ENCODE data around the gene GABRA5. TPM values are rescaled to one million over a fixed set of nuclear protein-coding genes. Genes with fewer than 3 reads are reported as not detected.

The GABRA5 gene
- total RNA-seq (2012; rRNA removed) (7.3 and 8.3 TPM in 2 replicates), polyA plus RNA-seq (2012; rRNA removed) (4.0 and 4.3 TPM in 2 replicates), Bru-seq, nascent RNA (percentile 10 among the genes with signal in this experiment), BruChase-seq, experiment 1, labeled RNA remaining after a 6-hour chase (percentile 10 among the genes with signal in this experiment), BruChase-seq, experiment 2, labeled RNA remaining after a 2-hour chase (percentile 6 among the genes with signal in this experiment)
- polyA plus RNA-seq (2012; cell fraction: cytosol; rRNA removed), result 1.0 and 2.8 TPM in 2 replicates
- polyA plus RNA-seq (2012; cell fraction: nucleus; rRNA removed; ENCODE audit: low replicate concordance), result 1.9 and 3.6 TPM in 2 replicates
- long read RNA-seq, result 0 reads

DNA sequence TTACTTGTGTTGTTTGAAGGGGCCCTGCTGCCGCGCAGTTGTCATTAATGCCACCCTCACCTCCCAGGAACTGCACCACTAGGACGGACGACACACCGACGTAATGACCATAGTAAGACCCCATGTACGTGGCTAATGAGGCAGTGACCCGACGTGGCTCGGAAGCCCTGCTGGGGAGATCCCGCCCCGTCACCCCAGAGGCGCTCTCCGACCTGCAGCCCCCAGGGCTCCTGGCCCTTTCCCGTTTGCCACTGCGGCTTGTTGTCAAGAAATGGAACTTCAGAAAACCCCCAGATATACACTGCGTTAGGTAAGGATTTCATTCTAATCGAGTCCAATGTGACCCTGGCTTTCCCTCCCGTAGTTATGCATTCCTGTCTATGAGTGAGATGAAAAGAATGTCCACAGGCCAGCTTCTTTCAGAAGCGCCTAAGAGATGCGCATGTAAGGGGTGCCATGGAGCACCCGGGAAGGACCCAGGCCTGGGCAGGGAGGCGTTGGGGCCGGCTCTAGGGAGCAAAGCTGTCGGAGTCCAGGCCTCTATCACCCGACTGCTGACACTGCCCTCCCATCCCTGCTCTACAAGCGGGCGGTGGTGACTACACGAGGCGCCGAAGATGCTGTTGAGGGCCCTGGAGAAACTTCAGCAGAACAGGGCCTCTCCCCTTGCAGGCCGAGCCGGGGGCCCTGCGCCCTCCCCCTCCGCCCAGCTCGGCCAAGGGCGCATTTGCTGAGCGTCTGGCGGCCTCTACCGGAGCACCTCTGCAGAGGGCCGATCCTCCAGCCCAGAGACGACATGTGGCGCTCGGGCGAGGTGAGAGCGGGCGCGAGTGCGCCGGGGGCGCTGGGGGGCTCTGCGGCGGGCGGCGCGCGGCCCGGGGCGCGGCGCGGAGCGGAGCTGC is at the start of gene GABRA5:
Gene GABRA5 (plus strand): TSS at position 765 of the 902 bp plus-strand sequence. CDS start 2,187 bp downstream, outside the sequence.
- no peak within 1 kb of the TSS for H2BK120ac ChIP-seq (ENCODE audit: low read depth, low read length)
- no peak within 1 kb of the TSS for H4K91ac ChIP-seq (ENCODE audit: insufficient read depth, low read depth, low read length)
- dilution Hi-C loops (cut with HindIII; ENCODE audit: low sequenced_read_pairs, unreplicated experiment) (no loop called here), in situ Hi-C loops (cut with MboI; ENCODE audit: low sequenced_read_pairs) (loop anchor here (10.0 kb wide), 1 partner anchor 1352 kb away; no protein-coding TSS in a partner anchor), intact Hi-C loops (cut with micrococcal nuclease) (loop anchor here (10.0 kb wide), 1 partner anchor 1732 kb away; no protein-coding TSS in a partner anchor)
- no peak within 1 kb of the TSS for H3K23ac ChIP-seq (ENCODE audit: low read depth, low read length)
- H4K5ac ChIP-seq (ENCODE audit: low read depth, low read length), result no peak within 1 kb of the TSS
- no peaks in the 10 kb centered on the region for H4K20me1 ChIP-seq (ENCODE audit: insufficient read depth, low read length)
- no peak within 1 kb of the TSS for H2AK5ac ChIP-seq (ENCODE audit: low read depth, low read length)
- peaks cover 16% of the 10 kb centered on the region for H3K27me3 ChIP-seq (ENCODE audit: control insufficient read depth, insufficient read depth, low read length)
- WGBS, 2 experiments (ENCODE audit: extremely low coverage in 2 of 2, insufficient read length in 1 of 2), result 0% methylated on average over 20 of the region's 63 CpGs; no CpG with 5 or more reads in 1 of the 2 experiments
- no peak within 1 kb of the TSS for H3K9ac ChIP-seq (ENCODE audit: low read depth, low read length)
- no peak within 1 kb of the TSS for H3K4me3 ChIP-seq (ENCODE audit: insufficient read depth, low read depth, low read length)
- peak; percentile 20 for DNase-seq
- H3K56ac ChIP-seq (ENCODE audit: extremely low read depth, insufficient read depth, low read length), result no peak within 1 kb of the TSS
- H3K4me1 ChIP-seq (ENCODE audit: control insufficient read depth, insufficient read depth, low read length), result no peaks in the 10 kb centered on the region
- no peak within 1 kb of the TSS for H3K4ac ChIP-seq (ENCODE audit: low read depth, low read length)
- no peaks in the 10 kb centered on the region for H3K79me1 ChIP-seq (ENCODE audit: low read depth in 1 of 2, low read length in 2 of 2)
- H2BK20ac ChIP-seq (ENCODE audit: low read depth, low read length), result no peak within 1 kb of the TSS
- TF ChIP-seq RAD21 (IDR thresholded peaks at IDR 0.05; ENCODE audit: low read length), result peak; percentile 23; the same call in 1 of the 2 replicates
- no peak for TF ChIP-seq USF2 (IDR thresholded peaks at IDR 0.05; ENCODE audit: low read depth, low read length)
- no peak for TF ChIP-seq SMC3 (IDR thresholded peaks at IDR 0.05; ENCODE audit: low read depth, low read length)
- no peak for TF ChIP-seq ELK1 (IDR thresholded peaks at IDR 0.05; ENCODE audit: borderline replicate concordance, low read depth, low read length)
- no peak for TF ChIP-seq CEBPB (IDR thresholded peaks at IDR 0.05; ENCODE audit: low read depth, low read length)
- no peak for TF ChIP-seq RCOR1 (IDR thresholded peaks at IDR 0.05; ENCODE audit: insufficient replicate concordance, low read length)
- TF ChIP-seq CHD1 (IDR thresholded peaks at IDR 0.05; ENCODE audit: low read depth, low read length), result no peak
- peak; percentile 15; the same call in 1 of the 2 replicates for TF ChIP-seq CTCF (conservative IDR thresholded peaks at IDR 0.05; ENCODE audit: low read depth, low read length)
- TF ChIP-seq MAFK (IDR thresholded peaks at IDR 0.05; ENCODE audit: low read depth, low read length), result no peak
- ATAC-seq (ENCODE audit: low read depth), result peak; percentile 68
- H2BK5ac ChIP-seq (ENCODE audit: low read depth, low read length, poor library complexity, severe bottlenecking), result no peak within 1 kb of the TSS
- H3K9me1 ChIP-seq (ENCODE audit: insufficient read depth, low read length), result no peaks in the 10 kb centered on the region
- no peak within 1 kb of the TSS for H4K8ac ChIP-seq (ENCODE audit: low read depth in 2 of 2, low read length in 2 of 2)
- H3K14ac ChIP-seq (replicated peaks; ENCODE audit: low read depth, low read length), result no peak within 1 kb of the TSS
- CTCF ChIA-PET, result no interaction called here
- H3K36me3 ChIP-seq (ENCODE audit: control insufficient read depth, insufficient read depth, low read length), result no peaks in the 10 kb centered on the region
- no peak within 1 kb of the TSS for H2BK15ac ChIP-seq (ENCODE audit: low read depth, low read length)
- H3K4me2 ChIP-seq (ENCODE audit: low read depth, low read length), result no peak within 1 kb of the TSS
- no peak within 1 kb of the TSS for H3K27ac ChIP-seq (ENCODE audit: insufficient read depth, low read length)
- peak within 1 kb of the TSS; percentile 75 for H2AFZ ChIP-seq (replicated peaks; ENCODE audit: low read length, poor library complexity)
- BruUV-seq (replicated peaks), result no TSS peak
- H2AK9ac ChIP-seq (replicated peaks; ENCODE audit: low read depth, low read length, poor library complexity), result no peak within 1 kb of the TSS
- POLR2A ChIA-PET (ENCODE audit: unreplicated experiment), result no interaction called here
- H3K9me3 ChIP-seq (ENCODE audit: control insufficient read depth, insufficient read depth, low read length), result no peaks in the 10 kb centered on the region
- H3K18ac ChIP-seq (ENCODE audit: low read depth, low read length), result no peak within 1 kb of the TSS

Data from IMR-90 (cell line).